ENCODE results near the gene DNAJC27. TPM values are rescaled to one million over a fixed set of nuclear protein-coding genes. Genes with fewer than 3 reads are reported as not detected.

Gene DNAJC27
- total RNA-seq, 4 donors from 2014 or later: 2.1 to 4.6 (median 4.2) TPM

DNA sequence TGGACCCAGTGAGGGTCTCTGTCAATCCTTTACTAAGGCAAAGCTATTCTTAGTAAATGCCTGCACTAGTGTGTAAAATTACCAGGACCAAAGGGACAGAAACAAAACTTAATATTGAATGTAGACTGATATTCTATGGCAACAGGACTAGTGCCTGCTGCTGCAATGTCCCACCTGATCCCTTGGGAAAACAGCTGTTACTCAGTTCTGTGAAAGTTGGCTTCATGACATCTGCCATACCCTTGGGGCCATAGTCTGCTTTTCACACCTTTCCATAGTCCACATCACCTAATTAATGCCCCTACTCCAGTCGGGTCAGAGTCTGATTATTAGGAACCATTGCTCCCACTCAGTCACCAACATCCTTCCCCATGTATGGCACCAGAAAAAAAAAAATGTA, 14.5 kb downstream of the DNAJC27 start:
- TF ChIP-seq, protein P1, sequence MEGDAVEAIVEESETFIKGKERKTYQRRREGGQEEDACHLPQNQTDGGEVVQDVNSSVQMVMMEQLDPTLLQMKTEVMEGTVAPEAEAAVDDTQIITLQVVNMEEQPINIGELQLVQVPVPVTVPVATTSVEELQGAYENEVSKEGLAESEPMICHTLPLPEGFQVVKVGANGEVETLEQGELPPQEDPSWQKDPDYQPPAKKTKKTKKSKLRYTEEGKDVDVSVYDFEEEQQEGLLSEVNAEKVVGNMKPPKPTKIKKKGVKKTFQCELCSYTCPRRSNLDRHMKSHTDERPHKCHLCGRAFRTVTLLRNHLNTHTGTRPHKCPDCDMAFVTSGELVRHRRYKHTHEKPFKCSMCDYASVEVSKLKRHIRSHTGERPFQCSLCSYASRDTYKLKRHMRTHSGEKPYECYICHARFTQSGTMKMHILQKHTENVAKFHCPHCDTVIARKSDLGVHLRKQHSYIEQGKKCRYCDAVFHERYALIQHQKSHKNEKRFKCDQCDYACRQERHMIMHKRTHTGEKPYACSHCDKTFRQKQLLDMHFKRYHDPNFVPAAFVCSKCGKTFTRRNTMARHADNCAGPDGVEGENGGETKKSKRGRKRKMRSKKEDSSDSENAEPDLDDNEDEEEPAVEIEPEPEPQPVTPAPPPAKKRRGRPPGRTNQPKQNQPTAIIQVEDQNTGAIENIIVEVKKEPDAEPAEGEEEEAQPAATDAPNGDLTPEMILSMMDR (IDR thresholded peaks at IDR 0.05): no peak
- TF ChIP-seq POLR2A (IDR thresholded peaks at IDR 0.05): no peak
- Histone ChIP-seq H3K4me3 (no peak overlapping the region), H3K4me1 (no peaks in the 10 kb centered on the region), H3K36me3 (peaks cover 6 to 99% (median 18%) of the 10 kb centered on the region in 3 donors), H3K9me3 (peaks cover 0 to 18% (median 9%) of the 10 kb centered on the region in 3 donors), H3K27ac (no peak overlapping the region), H3K27me3 (no peaks in the 10 kb centered on the region)
- intact Hi-C loops (cut with DNase I): no loop called here
- DNase-seq: no peak
- 80 to 100% methylated on average over 1 of the region's 1 CpG for WGBS, 2 donors

DNA sequence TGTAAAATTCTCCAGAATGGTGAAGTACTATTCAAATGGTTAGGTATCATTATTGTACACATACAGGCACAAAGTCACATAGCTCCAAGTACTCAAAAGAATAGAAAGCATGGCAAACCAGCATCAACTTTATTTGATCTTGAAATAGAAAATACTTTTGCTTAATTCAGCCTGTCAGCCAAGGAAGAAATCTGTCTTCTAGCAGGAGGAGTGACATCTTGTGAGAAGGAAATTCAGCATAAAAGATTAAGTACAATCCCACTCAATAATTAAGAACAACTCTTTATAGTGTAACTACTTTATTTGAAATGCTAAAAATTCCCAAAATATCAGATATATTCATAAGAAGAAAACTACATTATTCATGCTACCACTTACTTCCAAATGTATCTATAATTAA, 15.8 kb downstream of the DNAJC27 start:
- H3K4me1 ChIP-seq: no peaks in the 10 kb centered on the region
- no peaks in the 10 kb centered on the region for H3K27me3 ChIP-seq
- H3K27ac ChIP-seq: no peak overlapping the region
- peaks cover 0 to 18% (median 9%) of the 10 kb centered on the region in 3 donors for H3K9me3 ChIP-seq
- DNase-seq: no peak
- H3K36me3 ChIP-seq: peaks cover 6 to 99% (median 17%) of the 10 kb centered on the region in 3 donors
- intact Hi-C loops (cut with DNase I): no loop called here
- no peak overlapping the region for H3K4me3 ChIP-seq
- no peak for TF ChIP-seq POLR2A (IDR thresholded peaks at IDR 0.05)

DNA sequence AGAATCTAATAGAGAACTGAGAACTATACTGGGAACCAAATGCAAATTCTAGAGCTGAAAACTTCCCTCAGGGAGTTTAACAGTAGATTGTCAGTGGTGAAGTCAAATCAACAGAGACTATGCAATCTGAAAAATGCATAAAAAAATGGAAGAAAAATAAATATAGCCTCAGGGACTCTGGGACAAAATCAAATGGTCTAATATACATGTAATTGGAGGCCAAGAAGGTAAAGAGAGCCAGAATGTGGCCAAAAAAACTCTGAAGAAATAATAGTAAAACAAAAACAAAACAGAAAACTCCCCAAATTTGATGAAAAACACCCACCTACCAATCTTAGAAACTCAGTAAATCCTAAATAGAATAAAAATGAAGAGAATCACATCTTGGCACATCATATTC, 16.5 kb downstream of the DNAJC27 start:
- Histone ChIP-seq H3K27me3 (no peaks in the 10 kb centered on the region), H3K27ac (no peak overlapping the region), H3K36me3 (peaks cover 6 to 99% (median 17%) of the 10 kb centered on the region in 3 donors), H3K9me3 (peaks cover 0 to 18% (median 9%) of the 10 kb centered on the region in 3 donors), H3K4me3 (no peak overlapping the region), H3K4me1 (no peaks in the 10 kb centered on the region)
- TF ChIP-seq POLR2A (IDR thresholded peaks at IDR 0.05): no peak
- TF ChIP-seq, protein P1 (IDR thresholded peaks at IDR 0.05): no peak
- no peak for DNase-seq
- intact Hi-C loops (cut with DNase I): no loop called here

DNA sequence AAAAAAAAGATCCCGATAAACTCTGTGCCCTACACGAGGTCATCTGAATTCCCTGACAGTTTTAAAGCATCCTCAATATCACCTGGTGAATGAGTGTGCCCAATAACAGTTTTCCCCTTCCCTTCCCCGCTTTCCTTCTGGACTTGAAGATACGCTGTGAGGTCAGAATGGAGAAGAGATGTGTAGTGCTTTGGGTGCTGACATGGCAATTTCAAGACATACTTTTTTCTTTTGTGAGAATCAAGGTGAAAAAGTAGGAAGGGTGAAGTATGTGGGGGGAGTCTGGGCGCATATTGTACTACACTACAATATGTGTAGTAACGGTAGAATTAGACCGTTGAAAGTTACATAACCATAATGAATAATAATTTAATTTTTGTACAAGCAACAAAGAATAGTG, 21.7 kb downstream of the DNAJC27 start:
- no peak overlapping the region for H3K27ac ChIP-seq
- no peaks in the 10 kb centered on the region for H3K27me3 ChIP-seq
- peaks cover 0 to 5% (median 2%) of the 10 kb centered on the region in 3 donors for H3K9me3 ChIP-seq
- peaks cover 0 to 98% (median 7%) of the 10 kb centered on the region in 3 donors for H3K36me3 ChIP-seq
- H3K4me3 ChIP-seq: no peak overlapping the region
- no peak for TF ChIP-seq POLR2A (IDR thresholded peaks at IDR 0.05)
- TF ChIP-seq, protein P1 (IDR thresholded peaks at IDR 0.05): no peak
- intact Hi-C loops (cut with DNase I): no loop called here
- no peak for DNase-seq
- no peaks in the 10 kb centered on the region for H3K4me1 ChIP-seq
- 93 to 96% methylated on average over 7 of the region's 7 CpGs for WGBS, 2 donors

DNA sequence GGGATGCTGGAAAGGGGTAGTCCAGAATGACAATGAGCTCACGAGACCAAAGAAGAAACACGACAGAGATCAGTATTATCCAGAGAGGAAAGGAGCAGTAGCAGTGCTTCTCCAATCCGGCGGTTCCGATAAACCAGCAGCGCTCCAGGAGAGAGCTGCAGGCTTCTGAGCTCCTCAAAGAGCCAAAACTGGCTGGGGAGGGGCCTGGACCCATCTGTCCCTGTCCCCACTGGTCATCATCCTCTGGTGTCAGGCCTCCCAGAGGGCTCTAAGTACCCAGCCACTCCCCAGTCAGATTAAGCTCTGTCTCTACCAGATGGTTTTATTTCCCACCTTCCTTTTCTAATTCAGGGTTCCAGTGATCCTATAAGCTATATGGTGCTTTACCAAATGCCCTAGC, 23.2 kb downstream of the DNAJC27 start:
- TF ChIP-seq POLR2A (IDR thresholded peaks at IDR 0.05): no peak
- TF ChIP-seq, protein P1 (IDR thresholded peaks at IDR 0.05): no peak
- Histone ChIP-seq H3K27ac (no peak overlapping the region), H3K4me1 (no peaks in the 10 kb centered on the region), H3K9me3 (no peaks in the 10 kb centered on the region), H3K27me3 (no peaks in the 10 kb centered on the region), H3K36me3 (peaks cover 0 to 85% (median 4%) of the 10 kb centered on the region in 3 donors), H3K4me3 (no peak overlapping the region)
- no peak for DNase-seq
- intact Hi-C loops (cut with DNase I): no loop called here
- WGBS, 2 donors: 93 to 96% methylated on average over 6 of the region's 6 CpGs

DNA sequence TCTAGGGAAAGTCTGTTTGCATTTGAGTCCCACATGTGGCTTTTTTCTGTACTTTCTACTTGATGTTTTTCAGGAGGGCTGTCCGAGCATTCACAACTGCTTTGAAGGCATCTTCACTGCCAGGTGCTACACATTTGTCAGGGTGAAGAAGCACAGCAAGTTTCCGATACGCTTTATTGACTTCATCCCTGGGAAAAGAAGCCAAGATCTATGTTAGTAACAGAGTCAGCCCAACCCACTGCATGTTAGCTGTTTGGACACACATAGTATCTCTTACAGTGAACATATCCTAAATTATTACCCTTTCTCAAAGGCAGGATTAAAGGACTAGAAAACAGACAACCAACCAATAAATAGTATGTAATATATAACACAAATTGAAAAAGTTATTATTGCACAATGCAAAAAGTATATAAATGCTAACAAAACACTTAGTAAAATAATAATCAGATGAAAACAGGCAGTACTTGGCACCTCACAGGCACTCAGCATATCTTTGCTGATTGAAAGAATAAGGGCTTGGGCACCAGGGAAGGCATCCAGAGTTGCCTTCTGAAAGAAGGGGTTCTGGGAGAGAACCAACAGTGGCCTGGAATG, 24.1 kb downstream of the DNAJC27 start:
- Histone ChIP-seq H3K9me3 (no peaks in the 10 kb centered on the region), H3K27ac (no peak overlapping the region), H3K4me3 (no peak overlapping the region), H3K36me3 (peaks cover 0 to 76% (median 4%) of the 10 kb centered on the region in 3 donors), H3K27me3 (no peaks in the 10 kb centered on the region), H3K4me1 (no peaks in the 10 kb centered on the region)
- 92 to 95% methylated on average over 3 of the region's 3 CpGs for WGBS, 2 donors
- DNase-seq: no peak
- TF ChIP-seq, protein P1 (IDR thresholded peaks at IDR 0.05): no peak
- no peak for TF ChIP-seq POLR2A (IDR thresholded peaks at IDR 0.05)
- intact Hi-C loops (cut with DNase I): no loop called here

Data from esophagus squamous epithelium (tissue), 5 donors.